Smooth muscle cell (in vitro differentiated cells): ENCODE measurements around the gene ELMO2. TPM values are rescaled to one million over a fixed set of nuclear protein-coding genes. Genes with fewer than 3 reads are reported as not detected.
A peak's percentile ranks its signal among the peaks of the same experiment; 100 is the strongest.

Experiments used
- DNase-seq: peaks from one replicate; lab custom pipeline; 2025; ENCODE audit not compliant: unreplicated experiment; lab: John Stamatoyannopoulos, UW
- H2AFZ ChIP-seq: fragments of 200-600 bp; sonication (generic); 2 replicates; pipeline ENCODE4 v1.6.0; 2016; ENCODE audit warnings: antibody characterized with exemption, low read depth, mild to moderate bottlenecking
- H3F3A ChIP-seq: fragments of 200-600 bp; sonication (generic); 2 replicates; pipeline ENCODE4 v1.6.0; 2017; ENCODE audit warnings: antibody characterized with exemption, low read depth
- H3K27ac ChIP-seq: fragments of 200-600 bp; sonication (generic); 2 replicates; pipeline ENCODE4 v1.5.1; 2016; ENCODE audit warnings: low read depth, mild to moderate bottlenecking
- H3K27me3 ChIP-seq: fragments of 200-600 bp; sonication (generic); 2 replicates; pipeline ENCODE4 v1.6.1; 2016; ENCODE audit warnings: low read depth, mild to moderate bottlenecking
- H3K36me3 ChIP-seq: fragments of 200-600 bp; sonication (generic); 2 replicates; pipeline ENCODE4 v1.5.1; 2016; ENCODE audit warnings: low read depth
- H3K4me1 ChIP-seq: fragments of 200-600 bp; sonication (generic); 2 replicates; pipeline ENCODE4 v1.5.1; 2016; ENCODE audit warnings: low read depth
- H3K4me2 ChIP-seq: fragments of 200-600 bp; sonication (generic); 2 replicates; pipeline ENCODE4 v1.6.0; 2016; ENCODE audit warnings: mild to moderate bottlenecking
- H3K4me3 ChIP-seq: fragments of 200-600 bp; sonication (generic); 2 replicates; pipeline ENCODE4 v1.5.1; 2016; ENCODE audit warnings: mild to moderate bottlenecking
- H3K79me2 ChIP-seq: fragments of 200-600 bp; sonication (generic); 2 replicates; pipeline ENCODE4 v1.6.0; 2016; ENCODE audit warnings: low read depth, mild to moderate bottlenecking
- H3K9ac ChIP-seq: fragments of 200-600 bp; sonication (generic); 2 replicates; pipeline ENCODE4 v1.6.0; 2016; ENCODE audit warnings: low read depth
- H3K9me3 ChIP-seq: fragments of 200-600 bp; sonication (generic); replicated peaks from 2 replicates; pipeline ENCODE4 v1.5.1; 2016; ENCODE audit warnings: low read depth
- H4K20me1 ChIP-seq: fragments of 200-600 bp; sonication (generic); 2 replicates; pipeline ENCODE4 v1.6.0; 2016; ENCODE audit warnings: low read depth
- CTCF ChIP-seq: fragments of 200-600 bp; sonication (generic); IDR thresholded peaks from 2 replicates; pipeline ENCODE4 v1.5.1; 2017; ENCODE audit warnings: borderline replicate concordance, mild to moderate bottlenecking, antibody characterized with exemption; ENCODE audit not compliant: insufficient read depth, poor library complexity, severe bottlenecking
- WGBS: methylation state at CpG from one replicate; pipeline ENCODE4 v1.1.7; 2016; ENCODE audit warnings: low lambda C conversion rate; 5-methylcytosine and 5-hydroxymethylcytosine counted together
- polyA plus RNA-seq: library from polyadenylated mRNA; unstranded; fragments of >200 nt; fragmentation: Nextera tagmentation; extraction: Ambion mirVana; gene quantifications from 2 replicates; pipeline ENCODE4 v1.2.1, GENCODE V29; 2016
- total RNA-seq: library from RNA; depleted of rRNA; stranded (reverse); fragments of >200 nt; gene quantifications from 2 replicates; pipeline ENCODE4 v1.2.3, GENCODE V29; 2014

The ELMO2 gene
- total RNA-seq (24.9 and 43.0 TPM in 2 replicates), polyA plus RNA-seq (33.1 and 37.9 TPM in 2 replicates)

DNA sequence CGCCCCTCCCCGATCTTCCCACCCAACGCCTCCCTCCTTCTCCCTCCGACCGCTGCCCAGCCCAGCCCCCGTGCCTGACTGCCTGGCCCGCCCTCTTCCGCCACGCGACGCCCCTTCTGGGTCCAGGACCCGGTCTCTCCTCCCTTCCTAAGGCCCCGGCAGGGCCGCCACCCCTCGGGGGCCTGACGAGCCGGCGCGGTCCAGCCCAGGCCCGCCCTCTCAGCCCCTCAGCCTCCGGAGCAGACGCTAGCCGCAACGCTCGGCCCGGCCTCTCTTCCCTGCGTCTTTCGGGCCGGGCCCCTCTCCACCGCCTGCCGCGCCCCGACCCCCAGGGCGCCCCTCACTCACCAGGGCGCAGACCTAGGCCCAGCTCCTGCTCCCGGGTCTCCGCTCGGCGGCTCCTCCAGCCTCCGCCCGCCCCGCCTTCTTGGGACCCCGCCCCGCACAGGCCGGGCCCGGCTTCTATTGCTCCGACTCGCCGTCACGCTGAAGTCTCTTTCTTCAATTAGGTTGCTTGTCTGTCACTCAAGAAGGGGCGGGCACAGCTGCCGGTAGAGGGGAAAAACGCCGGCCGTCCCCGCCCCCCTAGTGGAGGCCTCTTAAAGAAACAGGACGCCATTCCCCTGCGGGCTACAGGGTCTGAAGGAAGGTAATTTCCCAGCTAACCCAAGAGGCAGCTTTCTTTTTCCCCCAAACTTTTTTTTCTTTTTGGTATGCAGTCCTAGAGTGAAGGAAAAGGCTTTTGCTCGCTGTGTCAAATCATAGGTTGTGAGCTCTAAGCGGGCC lies at the start of gene ELMO2:
TSS of gene ELMO2 (minus strand) at position 416 of the 786 bp plus-strand sequence. CDS start 12,133 bp downstream, outside the sequence.
- Histone ChIP-seq H3K9me3 (no peaks in the 10 kb centered on the region), H3K4me3 (peak within 1 kb of the TSS; percentile 97), H3F3A (peaks cover 6% of the 10 kb centered on the region), H3K4me2 (peak within 1 kb of the TSS; percentile 83), H3K27me3 (no peaks in the 10 kb centered on the region), H3K36me3 (no peaks in the 10 kb centered on the region), H3K27ac (peak within 1 kb of the TSS; percentile 87), H4K20me1 (peaks cover 45% of the 10 kb centered on the region), H3K9ac (peak within 1 kb of the TSS; percentile 94), H3K4me1 (peaks cover 4% of the 10 kb centered on the region), H2AFZ (peak within 1 kb of the TSS; percentile 94), H3K79me2 (peaks cover 44% of the 10 kb centered on the region)
- TF ChIP-seq CTCF = no peak
- under 1% methylated on average over 27 of the region's 60 CpGs for WGBS
- peak; percentile 94 for DNase-seq

GRCh38 chr20:46455729-46456128 lies 49.3 kb upstream of the ELMO2 start:
- Histone ChIP-seq H4K20me1 (no peaks in the 10 kb centered on the region), H2AFZ (no peak overlapping the region), H3K27ac (no peak overlapping the region), H3K79me2 (no peaks in the 10 kb centered on the region), H3K4me2 (no peak overlapping the region), H3K9me3 (no peaks in the 10 kb centered on the region), H3K4me3 (no peak overlapping the region), H3K27me3 (no peaks in the 10 kb centered on the region), H3K4me1 (peaks cover 4% of the 10 kb centered on the region), H3F3A (no peaks in the 10 kb centered on the region), H3K9ac (no peak overlapping the region), H3K36me3 (no peaks in the 10 kb centered on the region)
- no peak for TF ChIP-seq CTCF
- DNase-seq = no peak
- WGBS = 85% methylated on average over 2 of the region's 2 CpGs

DNA sequence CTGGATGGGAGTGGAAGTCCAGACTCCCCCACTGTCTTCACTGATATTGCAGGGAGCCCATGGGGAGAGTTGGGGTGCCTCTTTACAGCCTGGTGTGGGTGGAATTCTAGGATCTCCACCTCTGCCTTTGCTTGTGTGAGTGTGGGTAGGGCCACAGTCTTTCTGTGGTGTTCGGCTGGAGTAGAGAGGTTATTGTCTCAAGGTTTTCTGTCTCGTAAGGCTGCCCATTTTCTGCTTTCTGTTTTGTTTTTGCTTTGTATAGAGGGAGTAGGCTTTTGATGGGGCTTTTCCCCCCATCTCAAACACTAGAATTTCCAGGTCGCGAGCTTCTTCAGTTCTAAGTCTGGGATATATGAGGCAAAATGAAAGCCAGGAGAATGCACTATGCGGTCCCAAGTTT lies 40.4 kb upstream of the ELMO2 start:
- TF ChIP-seq CTCF = no peak
- Histone ChIP-seq H3K9me3 (no peaks in the 10 kb centered on the region), H3K27me3 (no peaks in the 10 kb centered on the region), H3K9ac (no peak overlapping the region), H3K79me2 (no peaks in the 10 kb centered on the region), H3K27ac (no peak overlapping the region), H3K4me1 (no peaks in the 10 kb centered on the region), H2AFZ (no peak overlapping the region), H3F3A (no peaks in the 10 kb centered on the region), H3K4me3 (no peak overlapping the region), H3K36me3 (no peaks in the 10 kb centered on the region), H3K4me2 (no peak overlapping the region), H4K20me1 (no peaks in the 10 kb centered on the region)
- no peak for DNase-seq
- 96% methylated on average over 5 of the region's 5 CpGs for WGBS

DNA sequence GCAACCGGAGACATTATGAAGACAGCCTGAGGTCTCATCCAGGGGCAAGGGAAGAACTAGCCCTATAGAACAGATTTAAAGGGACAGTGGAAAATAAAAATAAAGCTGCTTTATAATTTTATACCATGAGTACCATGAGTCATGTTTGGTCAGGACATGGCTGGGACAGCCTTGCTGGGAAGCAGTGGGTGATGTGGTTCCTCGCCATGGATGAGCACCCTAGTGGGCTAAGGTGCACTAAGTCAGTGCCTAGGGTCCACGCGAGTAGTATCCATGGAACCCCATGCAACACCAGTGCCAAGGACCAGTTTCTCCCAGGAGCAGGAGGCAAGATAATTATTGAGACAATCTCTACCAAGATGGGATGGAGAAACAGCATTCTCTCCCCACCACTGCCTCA lies 33.4 kb upstream of the ELMO2 start:
- Histone ChIP-seq H3K4me1 (no peaks in the 10 kb centered on the region), H3K4me3 (no peak overlapping the region), H3K27me3 (no peaks in the 10 kb centered on the region), H3K9ac (no peak overlapping the region), H3K4me2 (no peak overlapping the region), H2AFZ (no peak overlapping the region), H3K9me3 (no peaks in the 10 kb centered on the region), H3F3A (no peaks in the 10 kb centered on the region), H3K27ac (no peak overlapping the region), H3K36me3 (no peaks in the 10 kb centered on the region), H4K20me1 (no peaks in the 10 kb centered on the region), H3K79me2 (no peaks in the 10 kb centered on the region)
- 93% methylated on average over 4 of the region's 4 CpGs for WGBS
- TF ChIP-seq CTCF = no peak
- no peak for DNase-seq
